ENCODE data around the gene SHISA9.

The SHISA9 gene

DNA sequence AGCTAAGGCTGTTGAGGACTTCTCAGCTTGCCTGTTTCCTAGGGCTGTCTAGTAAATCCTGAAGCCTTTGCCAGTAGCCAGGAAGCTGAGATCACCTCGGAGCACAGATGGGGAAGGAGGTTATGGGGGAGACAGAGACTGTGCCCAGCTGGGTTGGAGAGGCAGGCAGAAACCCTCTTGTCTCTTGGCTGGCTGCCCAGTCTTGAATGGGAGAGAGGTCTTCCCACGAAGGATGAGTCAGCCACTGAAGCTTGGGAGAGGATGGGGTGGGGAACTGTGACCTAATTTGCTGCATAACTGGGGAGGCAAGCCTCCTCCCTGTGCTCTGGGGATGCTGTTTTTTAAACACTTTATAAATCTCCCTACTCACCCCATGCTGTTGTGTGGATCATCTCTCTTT, 69.8 kb downstream of the SHISA9 start:
- H3K27ac ChIP-seq (ENCODE audit: low read depth, low read length) = no peak overlapping the region
- no peaks in the 10 kb centered on the region for H3K36me3 ChIP-seq (ENCODE audit: control insufficient read depth, insufficient read depth, low read length)
- no peak overlapping the region for H3K9ac ChIP-seq (ENCODE audit: low read length)
- no peaks in the 10 kb centered on the region for H3K27me3 ChIP-seq (ENCODE audit: control insufficient read depth, insufficient read depth, low read length)
- H3K4me1 ChIP-seq (ENCODE audit: control insufficient read depth, insufficient read depth, low read length) = no peaks in the 10 kb centered on the region
- H3K4me3 ChIP-seq (ENCODE audit: low read length) = no peak overlapping the region

DNA sequence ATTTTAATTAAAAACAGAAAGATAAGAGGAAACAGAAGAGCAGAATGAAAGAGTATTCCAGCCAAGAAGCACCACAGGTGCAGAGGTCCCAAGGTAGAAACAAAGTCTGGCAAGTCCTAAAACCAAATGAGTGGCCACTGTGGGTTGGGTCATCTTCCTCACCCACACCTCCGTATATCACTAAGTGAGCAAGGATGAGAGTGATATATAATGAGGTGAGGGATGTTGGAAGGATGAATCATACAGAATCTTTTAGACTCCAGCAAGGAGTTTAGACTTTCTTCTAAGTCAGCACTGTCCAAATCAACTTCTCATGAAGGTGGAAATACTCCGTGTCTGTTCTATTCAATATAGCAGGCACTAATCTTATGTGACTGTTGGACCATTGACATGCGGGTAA, 70.8 kb downstream of the SHISA9 start:
- Histone ChIP-seq H3K4me1 (ENCODE audit: control insufficient read depth, insufficient read depth, low read length) (no peaks in the 10 kb centered on the region), H3K36me3 (ENCODE audit: control insufficient read depth, insufficient read depth, low read length) (no peaks in the 10 kb centered on the region), H3K27ac (ENCODE audit: low read depth, low read length) (no peak overlapping the region)

DNA sequence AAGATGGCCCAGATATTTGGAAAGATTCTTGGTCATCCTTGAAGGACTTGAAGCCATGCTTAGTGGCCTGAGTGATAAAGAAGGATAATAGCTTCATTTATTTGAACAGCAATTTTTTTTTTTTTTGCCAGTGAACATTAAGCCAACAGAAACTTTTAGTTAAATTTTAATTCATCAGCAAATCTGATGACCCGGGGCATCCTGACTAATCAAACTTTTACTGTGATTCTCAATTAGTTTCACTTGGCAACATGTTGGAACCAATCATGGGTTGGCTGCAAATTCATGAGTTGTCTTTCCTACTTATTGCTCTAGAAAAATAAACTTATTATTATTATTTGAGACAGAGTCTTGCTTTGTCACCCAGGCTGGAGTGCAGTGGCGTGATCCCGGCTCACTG, 74.4 kb downstream of the SHISA9 start:
- no peaks in the 10 kb centered on the region for H3K36me3 ChIP-seq (ENCODE audit: control insufficient read depth, insufficient read depth, low read length)
- H3K9ac ChIP-seq (ENCODE audit: low read length) = no peak overlapping the region
- no peak overlapping the region for H3K4me3 ChIP-seq (ENCODE audit: low read length)
- H3K27me3 ChIP-seq (ENCODE audit: control insufficient read depth, insufficient read depth, low read length) = no peaks in the 10 kb centered on the region
- no peaks in the 10 kb centered on the region for H3K4me1 ChIP-seq (ENCODE audit: control insufficient read depth, insufficient read depth, low read length)
- no peak overlapping the region for H3K27ac ChIP-seq (ENCODE audit: low read depth, low read length)

More for the DNA sequence above, 70.8 kb downstream of the SHISA9 start:
- Histone ChIP-seq H3K27me3 (ENCODE audit: control insufficient read depth, insufficient read depth, low read length) (no peaks in the 10 kb centered on the region), H3K9ac (ENCODE audit: low read length) (no peak overlapping the region), H3K4me3 (ENCODE audit: low read length) (no peak overlapping the region)

DNA sequence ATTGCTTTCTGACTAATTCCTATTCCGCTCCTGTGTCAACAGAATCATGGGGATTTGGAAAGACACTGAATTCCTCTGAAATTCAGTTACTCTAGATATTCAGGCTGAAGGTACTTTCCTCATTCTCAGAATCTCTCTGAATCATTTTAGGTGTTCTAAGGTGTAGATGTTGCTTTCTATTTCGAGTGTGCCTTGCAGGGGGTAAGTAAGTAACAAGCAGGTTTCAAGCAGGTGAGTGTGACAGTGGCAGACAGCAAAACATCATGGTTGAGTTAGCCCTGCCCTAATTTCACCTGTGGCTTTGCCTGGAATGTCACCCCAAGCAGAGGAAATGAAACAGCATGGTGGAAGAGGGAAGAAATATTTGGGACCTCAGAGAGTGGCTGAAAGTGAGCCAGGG, 75.1 kb downstream of the SHISA9 start:
- Histone ChIP-seq H3K4me1 (ENCODE audit: control insufficient read depth, insufficient read depth, low read length) (no peaks in the 10 kb centered on the region), H3K4me3 (ENCODE audit: low read length) (no peak overlapping the region), H3K27me3 (ENCODE audit: control insufficient read depth, insufficient read depth, low read length) (no peaks in the 10 kb centered on the region), H3K9ac (ENCODE audit: low read length) (no peak overlapping the region), H3K27ac (ENCODE audit: low read depth, low read length) (no peak overlapping the region), H3K36me3 (ENCODE audit: control insufficient read depth, insufficient read depth, low read length) (no peaks in the 10 kb centered on the region)

DNA sequence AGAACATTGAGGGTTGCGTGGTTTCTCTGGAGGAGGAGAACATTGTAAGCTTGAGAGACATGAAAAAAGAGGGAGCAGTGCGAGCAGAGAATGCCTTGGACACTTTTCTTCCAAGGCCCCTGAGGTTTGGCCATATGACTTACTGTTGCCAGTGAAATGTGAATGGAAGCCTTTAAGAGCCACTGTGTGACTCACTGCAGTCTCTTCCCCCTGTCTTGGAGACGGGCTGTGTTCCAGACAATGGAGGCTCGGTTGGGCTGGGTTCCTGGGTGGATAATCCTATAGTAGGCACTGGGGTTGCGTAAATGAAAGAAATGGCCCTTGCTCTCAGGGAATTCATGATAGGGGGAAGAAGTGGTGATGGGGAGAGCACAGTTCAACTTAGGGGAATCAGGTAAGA, 75.5 kb downstream of the SHISA9 start:
- Histone ChIP-seq H3K4me3 (ENCODE audit: low read length) (no peak overlapping the region), H3K36me3 (ENCODE audit: control insufficient read depth, insufficient read depth, low read length) (no peaks in the 10 kb centered on the region), H3K27ac (ENCODE audit: low read depth, low read length) (no peak overlapping the region), H3K4me1 (ENCODE audit: control insufficient read depth, insufficient read depth, low read length) (no peaks in the 10 kb centered on the region), H3K27me3 (ENCODE audit: control insufficient read depth, insufficient read depth, low read length) (no peaks in the 10 kb centered on the region), H3K9ac (ENCODE audit: low read length) (no peak overlapping the region)

DNA sequence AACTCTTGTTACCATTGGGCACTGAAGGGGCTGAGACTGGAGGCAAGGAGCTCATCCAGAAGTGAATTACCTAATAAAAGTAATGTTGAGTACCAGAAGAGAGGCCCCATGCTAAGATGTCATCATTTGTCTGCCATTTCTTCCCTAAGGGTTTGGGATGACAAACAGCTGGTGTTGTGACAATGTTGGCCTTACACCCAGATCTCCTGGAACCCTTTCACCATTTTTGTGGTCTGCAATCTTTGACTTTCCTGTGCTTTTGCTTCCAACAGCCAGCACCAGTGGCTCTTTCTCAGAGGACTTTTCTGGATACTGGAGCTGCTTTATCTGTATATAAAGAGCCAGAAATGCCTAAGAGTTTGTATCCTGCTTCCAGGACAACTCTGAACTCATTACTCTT, 84.1 kb downstream of the SHISA9 start:
- Histone ChIP-seq H3K27me3 (ENCODE audit: control insufficient read depth, insufficient read depth, low read length) (no peaks in the 10 kb centered on the region), H3K4me3 (ENCODE audit: low read length) (no peak overlapping the region), H3K9ac (ENCODE audit: low read length) (no peak overlapping the region), H3K27ac (ENCODE audit: low read depth, low read length) (no peak overlapping the region), H3K36me3 (ENCODE audit: control insufficient read depth, insufficient read depth, low read length) (no peaks in the 10 kb centered on the region), H3K4me1 (ENCODE audit: control insufficient read depth, insufficient read depth, low read length) (no peaks in the 10 kb centered on the region)

DNA sequence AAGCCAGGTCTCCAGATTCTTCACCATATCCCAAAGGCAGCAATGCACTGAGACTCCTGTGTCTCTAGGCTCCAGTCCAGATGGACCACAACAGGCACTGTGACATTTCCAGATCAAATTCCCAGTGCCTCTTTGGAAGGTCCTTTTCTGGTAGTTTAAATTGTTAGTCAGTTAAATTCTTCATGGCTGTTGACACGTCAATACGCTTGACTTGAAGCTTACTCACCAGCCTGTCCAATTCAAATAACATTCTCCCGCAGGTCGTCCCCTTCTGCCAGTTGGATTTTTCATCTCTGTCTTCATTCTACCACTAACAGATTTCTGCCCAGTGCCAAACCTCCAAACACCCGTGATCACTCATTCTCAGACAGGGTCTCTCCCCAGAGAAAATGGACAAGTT, 86.7 kb downstream of the SHISA9 start:
- Histone ChIP-seq H3K27me3 (ENCODE audit: control insufficient read depth, insufficient read depth, low read length) (no peaks in the 10 kb centered on the region), H3K4me1 (ENCODE audit: control insufficient read depth, insufficient read depth, low read length) (no peaks in the 10 kb centered on the region), H3K27ac (ENCODE audit: low read depth, low read length) (no peak overlapping the region), H3K36me3 (ENCODE audit: control insufficient read depth, insufficient read depth, low read length) (no peaks in the 10 kb centered on the region), H3K4me3 (ENCODE audit: low read length) (no peak overlapping the region), H3K9ac (ENCODE audit: low read length) (no peak overlapping the region)

DNA sequence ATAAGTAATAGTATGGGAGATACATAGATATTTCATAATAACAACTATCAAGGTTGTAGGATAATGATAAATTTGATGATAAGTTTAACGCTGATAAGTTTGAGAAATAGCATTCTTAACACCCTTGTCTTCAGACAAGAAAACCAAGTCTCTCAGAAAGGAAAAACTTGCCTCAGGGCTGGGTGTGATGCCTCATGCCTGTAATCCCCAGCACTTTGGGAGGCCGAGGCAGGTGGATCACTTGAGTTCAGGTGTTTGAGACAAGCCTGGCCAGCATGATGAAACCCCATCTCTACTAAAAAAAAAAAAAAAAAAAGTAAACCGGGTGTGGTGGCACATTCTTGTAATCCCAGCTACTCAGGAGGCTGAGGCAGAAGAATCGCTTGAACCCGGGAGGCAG, 90.7 kb downstream of the SHISA9 start:
- Histone ChIP-seq H3K36me3 (ENCODE audit: control insufficient read depth, insufficient read depth, low read length) (no peaks in the 10 kb centered on the region), H3K9ac (ENCODE audit: low read length) (no peak overlapping the region), H3K27me3 (ENCODE audit: control insufficient read depth, insufficient read depth, low read length) (no peaks in the 10 kb centered on the region), H3K4me1 (ENCODE audit: control insufficient read depth, insufficient read depth, low read length) (no peaks in the 10 kb centered on the region), H3K4me3 (ENCODE audit: low read length) (no peak overlapping the region), H3K27ac (ENCODE audit: low read depth, low read length) (no peak overlapping the region)

DNA sequence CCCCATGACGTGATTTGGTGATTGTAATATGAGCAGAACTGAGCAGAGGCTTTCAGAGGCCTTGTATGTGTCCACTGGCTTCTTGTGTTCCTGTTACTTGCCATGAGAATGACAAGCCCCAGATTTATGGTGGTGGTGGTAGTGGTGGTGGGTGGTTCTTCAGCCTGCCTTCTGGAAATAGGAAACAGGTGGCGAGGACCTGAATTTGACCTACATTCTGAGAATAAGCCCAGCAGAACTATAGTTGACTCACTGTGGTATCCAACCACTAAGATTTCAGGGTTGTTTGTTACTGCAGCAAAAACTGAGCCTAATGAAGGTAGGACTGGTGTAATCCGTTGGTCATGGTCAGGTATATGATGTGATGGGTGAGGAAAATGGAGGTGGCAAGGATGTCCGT, 93.0 kb downstream of the SHISA9 start:
- Histone ChIP-seq H3K27ac (ENCODE audit: low read depth, low read length) (no peak overlapping the region), H3K4me3 (ENCODE audit: low read length) (no peak overlapping the region), H3K36me3 (ENCODE audit: control insufficient read depth, insufficient read depth, low read length) (no peaks in the 10 kb centered on the region), H3K9ac (ENCODE audit: low read length) (no peak overlapping the region), H3K27me3 (ENCODE audit: control insufficient read depth, insufficient read depth, low read length) (no peaks in the 10 kb centered on the region), H3K4me1 (ENCODE audit: control insufficient read depth, insufficient read depth, low read length) (no peaks in the 10 kb centered on the region)

DNA sequence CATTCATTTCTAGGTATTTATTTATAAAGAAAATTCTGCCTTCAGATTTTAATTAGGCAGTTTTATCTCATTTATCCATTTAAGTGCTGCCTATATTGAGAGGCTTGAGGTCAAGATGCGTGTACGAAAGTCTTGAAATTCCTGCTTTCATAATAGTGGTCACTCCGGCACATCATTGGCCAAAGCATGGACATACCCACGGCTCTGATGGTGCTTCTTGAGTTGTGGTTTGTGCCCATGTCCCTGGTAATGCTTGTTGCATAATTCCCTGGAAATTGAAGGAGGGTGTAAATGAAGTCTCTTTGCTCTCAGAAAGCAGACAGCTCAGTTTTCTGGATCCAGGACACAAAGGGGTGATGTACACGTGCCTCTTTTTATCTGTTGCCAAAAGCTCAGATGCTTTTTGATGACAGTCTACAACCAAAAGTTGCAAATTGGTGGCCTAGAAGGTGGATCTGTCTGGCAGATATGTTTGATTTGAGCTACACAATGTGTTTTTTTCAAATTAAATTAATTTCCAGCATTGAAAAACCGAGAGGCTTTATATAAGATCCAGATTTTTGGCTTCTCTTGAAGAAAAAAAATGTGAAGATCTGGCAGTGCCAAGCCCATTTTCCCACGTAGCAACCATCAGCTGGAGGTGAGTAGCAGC, 94.4 kb downstream of the SHISA9 start:
- H3K36me3 ChIP-seq (ENCODE audit: control insufficient read depth, insufficient read depth, low read length) = no peaks in the 10 kb centered on the region
- no peak overlapping the region for H3K4me3 ChIP-seq (ENCODE audit: low read length)
- no peaks in the 10 kb centered on the region for H3K4me1 ChIP-seq (ENCODE audit: control insufficient read depth, insufficient read depth, low read length)
- no peak overlapping the region for H3K27ac ChIP-seq (ENCODE audit: low read depth, low read length)
- H3K27me3 ChIP-seq (ENCODE audit: control insufficient read depth, insufficient read depth, low read length) = no peaks in the 10 kb centered on the region
- no peak overlapping the region for H3K9ac ChIP-seq (ENCODE audit: low read length)

DNA sequence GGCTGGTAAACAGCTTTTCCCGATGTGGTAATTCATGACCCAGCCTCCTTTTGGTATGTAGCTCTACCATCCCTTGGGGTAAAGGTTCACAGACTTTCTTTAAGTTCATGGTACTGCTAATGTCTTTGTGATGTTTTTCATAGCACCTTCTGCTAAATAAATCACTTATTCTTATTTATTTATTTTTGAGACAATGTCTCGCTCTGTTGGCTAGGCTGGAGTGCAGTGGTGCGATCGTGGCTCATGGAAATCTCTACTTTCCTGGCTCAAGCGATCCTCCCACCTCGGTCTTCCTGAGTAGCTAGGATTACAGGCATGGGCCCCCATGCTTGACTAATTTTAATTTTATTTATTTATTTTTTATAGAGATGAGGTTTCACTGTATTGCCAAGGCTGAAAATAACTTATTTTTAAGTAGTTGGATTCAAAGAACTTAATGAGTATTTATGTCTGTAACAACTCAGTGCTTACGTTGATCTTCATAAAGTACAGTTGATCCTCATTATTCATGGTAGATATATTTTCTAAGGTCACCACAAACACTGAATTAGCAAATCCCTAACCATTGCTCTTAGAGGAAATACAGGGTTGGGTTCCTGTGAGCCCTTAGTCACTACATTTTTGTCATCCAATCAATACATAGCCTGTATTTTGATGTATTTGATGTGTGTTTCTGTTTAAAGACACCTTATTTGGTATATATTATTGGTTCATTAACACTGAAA, 97.1 kb downstream of the SHISA9 start:
- no peak overlapping the region for H3K27ac ChIP-seq (ENCODE audit: low read depth, low read length)
- no peaks in the 10 kb centered on the region for H3K36me3 ChIP-seq (ENCODE audit: control insufficient read depth, insufficient read depth, low read length)
- H3K9ac ChIP-seq (ENCODE audit: low read length) = no peak overlapping the region
- H3K4me3 ChIP-seq (ENCODE audit: low read length) = no peak overlapping the region
- no peaks in the 10 kb centered on the region for H3K4me1 ChIP-seq (ENCODE audit: control insufficient read depth, insufficient read depth, low read length)
- no peaks in the 10 kb centered on the region for H3K27me3 ChIP-seq (ENCODE audit: control insufficient read depth, insufficient read depth, low read length)

DNA sequence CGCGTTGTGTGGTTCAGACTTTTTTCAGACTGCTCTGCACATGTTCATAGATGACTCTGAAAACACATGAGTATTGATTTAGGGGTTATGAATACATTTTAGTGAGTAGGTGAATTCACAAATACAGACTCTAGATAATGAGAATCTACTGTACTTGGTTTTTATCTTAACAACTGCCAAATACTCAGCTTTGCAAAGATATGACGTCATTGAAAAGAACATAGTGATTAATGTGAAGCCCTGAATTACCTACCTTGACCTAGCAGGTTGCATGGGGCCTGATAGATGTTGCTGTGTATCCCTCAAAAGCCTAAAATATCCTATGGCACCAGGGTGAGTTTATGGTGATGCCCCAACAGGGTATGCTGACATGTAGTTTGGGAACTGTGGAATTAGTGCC, 98.0 kb downstream of the SHISA9 start:
- Histone ChIP-seq H3K27ac (ENCODE audit: low read depth, low read length) (no peak overlapping the region), H3K4me3 (ENCODE audit: low read length) (no peak overlapping the region), H3K4me1 (ENCODE audit: control insufficient read depth, insufficient read depth, low read length) (no peaks in the 10 kb centered on the region), H3K27me3 (ENCODE audit: control insufficient read depth, insufficient read depth, low read length) (no peaks in the 10 kb centered on the region), H3K9ac (ENCODE audit: low read length) (no peak overlapping the region), H3K36me3 (ENCODE audit: control insufficient read depth, insufficient read depth, low read length) (no peaks in the 10 kb centered on the region)

DNA sequence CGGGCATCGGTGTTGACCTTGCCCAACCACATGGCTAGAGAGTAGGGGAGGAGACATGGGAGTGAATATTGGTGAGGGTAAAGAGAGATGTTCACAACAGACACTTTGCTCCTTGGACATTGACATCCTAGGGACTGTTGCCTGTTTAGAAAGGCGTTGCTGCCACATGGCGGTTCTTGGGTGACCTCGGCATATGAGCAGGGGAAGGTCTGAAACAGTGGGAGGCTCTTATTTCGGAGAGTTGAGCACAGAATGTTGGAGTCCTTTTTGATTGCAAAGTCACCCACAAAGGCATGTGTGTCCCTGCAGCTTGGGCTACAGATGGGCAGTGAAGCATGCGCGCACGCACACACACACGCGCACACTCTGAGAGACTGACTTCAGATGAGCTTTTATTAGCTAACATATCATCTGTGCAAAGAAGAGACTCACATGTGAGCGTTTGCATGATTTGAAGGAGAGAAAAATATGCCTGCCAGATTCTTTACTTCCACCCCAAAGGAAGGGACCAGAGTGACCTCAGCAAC, 104.4 kb downstream of the SHISA9 start:
- Histone ChIP-seq H3K36me3 (ENCODE audit: control insufficient read depth, insufficient read depth, low read length) (no peaks in the 10 kb centered on the region), H3K9ac (ENCODE audit: low read length) (no peak overlapping the region), H3K27me3 (ENCODE audit: control insufficient read depth, insufficient read depth, low read length) (no peaks in the 10 kb centered on the region), H3K4me1 (ENCODE audit: control insufficient read depth, insufficient read depth, low read length) (no peaks in the 10 kb centered on the region), H3K4me3 (ENCODE audit: low read length) (no peak overlapping the region), H3K27ac (ENCODE audit: low read depth, low read length) (no peak overlapping the region)

Measured in rectal smooth muscle tissue (tissue), 1 donor.